Endometrial microvascular endothelial cells (primary cell): ENCODE data around the gene POLDIP3. TPM values are rescaled to one million over a fixed set of nuclear protein-coding genes. Genes with fewer than 3 reads are reported as not detected.

Source experiments
- in situ Hi-C: cut with HindIII; loops from 2 replicates; pipeline ENCODE4 v1.10.0; 2017; ENCODE audit warnings: low sequenced_read_pairs, low pct_unique_long_range_greater_than_20kb; ENCODE audit errors: inconsistent ontology term
- total RNA-seq: library from RNA; depleted of rRNA; stranded (reverse); fragments of >200 nt; gene quantifications from one replicate; pipeline ENCODE4 v1.2.3, GENCODE V29; 2015; ENCODE audit errors: inconsistent ontology term

The POLDIP3 gene
- total RNA-seq, 1 donor from 2014 or later: 36.5 TPM

- in situ Hi-C loops: no loop called here
Observed at GRCh38 chr22:42643634-42644421, 29.1 kb upstream of the POLDIP3 start.

- in situ Hi-C loops: no loop called here
Observed at GRCh38 chr22:42642806-42643633, 28.3 kb upstream of the POLDIP3 start.

- in situ Hi-C loops: no loop called here
Observed at GRCh38 chr22:42641801-42642413, 27.2 kb upstream of the POLDIP3 start.

- in situ Hi-C loops: no loop called here
Observed at GRCh38 chr22:42639541-42640241, 25.0 kb upstream of the POLDIP3 start.

- in situ Hi-C loops: no loop called here
Observed at GRCh38 chr22:42637555-42637954, 22.9 kb upstream of the POLDIP3 start.

GRCh38 chr22:42636506-42636905, 21.8 kb upstream of the POLDIP3 start:
- in situ Hi-C loops: no loop called here

GRCh38 chr22:42635531-42635930, 20.8 kb upstream of the POLDIP3 start:
- in situ Hi-C loops: no loop called here

- in situ Hi-C loops: no loop called here
Observed at GRCh38 chr22:42633013-42633412, 18.3 kb upstream of the POLDIP3 start.

GRCh38 chr22:42632096-42632495, 17.4 kb upstream of the POLDIP3 start:
- in situ Hi-C loops: no loop called here

- in situ Hi-C loops: no loop called here
Observed at GRCh38 chr22:42630901-42631602, 16.4 kb upstream of the POLDIP3 start.

- in situ Hi-C loops: no loop called here
Observed at GRCh38 chr22:42630211-42630610, 15.5 kb upstream of the POLDIP3 start.

GRCh38 chr22:42627981-42628380, 13.3 kb upstream of the POLDIP3 start:
- in situ Hi-C loops: no loop called here

- in situ Hi-C loops: no loop called here
Observed at GRCh38 chr22:42626951-42627625, 12.4 kb upstream of the POLDIP3 start.

GRCh38 chr22:42626431-42626830, 11.7 kb upstream of the POLDIP3 start:
- in situ Hi-C loops: no loop called here

GRCh38 chr22:42625416-42625815, 10.7 kb upstream of the POLDIP3 start:
- in situ Hi-C loops: no loop called here

- in situ Hi-C loops: no loop called here
Observed at GRCh38 chr22:42624551-42625106, 9.9 kb upstream of the POLDIP3 start.

- in situ Hi-C loops: no loop called here
Observed at GRCh38 chr22:42623756-42624441, 9.2 kb upstream of the POLDIP3 start.
